ENCODE results near the gene GDNF. TPM values are rescaled to one million over a fixed set of nuclear protein-coding genes. Genes with fewer than 3 reads are reported as not detected.
A peak's percentile ranks its signal among the peaks of the same experiment; 100 is the strongest.

Gene GDNF, protein sequence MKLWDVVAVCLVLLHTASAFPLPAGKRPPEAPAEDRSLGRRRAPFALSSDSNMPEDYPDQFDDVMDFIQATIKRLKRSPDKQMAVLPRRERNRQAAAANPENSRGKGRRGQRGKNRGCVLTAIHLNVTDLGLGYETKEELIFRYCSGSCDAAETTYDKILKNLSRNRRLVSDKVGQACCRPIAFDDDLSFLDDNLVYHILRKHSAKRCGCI
- under 1 TPM; 0.26 to 0.74 (median 0.54) TPM for total RNA-seq
- polyA plus RNA-seq: 0.14 TPM
- long read RNA-seq, donor 1: 0 reads
- long read RNA-seq, donor 2: 0 reads
- long read RNA-seq, donor 3: 0 reads
- long read RNA-seq, donor 4, partial matches to known transcripts: 0 of 1 reads
- long read RNA-seq, donor 4, other reads (novel, unspliced or antisense): 0 of 1 reads

DNA sequence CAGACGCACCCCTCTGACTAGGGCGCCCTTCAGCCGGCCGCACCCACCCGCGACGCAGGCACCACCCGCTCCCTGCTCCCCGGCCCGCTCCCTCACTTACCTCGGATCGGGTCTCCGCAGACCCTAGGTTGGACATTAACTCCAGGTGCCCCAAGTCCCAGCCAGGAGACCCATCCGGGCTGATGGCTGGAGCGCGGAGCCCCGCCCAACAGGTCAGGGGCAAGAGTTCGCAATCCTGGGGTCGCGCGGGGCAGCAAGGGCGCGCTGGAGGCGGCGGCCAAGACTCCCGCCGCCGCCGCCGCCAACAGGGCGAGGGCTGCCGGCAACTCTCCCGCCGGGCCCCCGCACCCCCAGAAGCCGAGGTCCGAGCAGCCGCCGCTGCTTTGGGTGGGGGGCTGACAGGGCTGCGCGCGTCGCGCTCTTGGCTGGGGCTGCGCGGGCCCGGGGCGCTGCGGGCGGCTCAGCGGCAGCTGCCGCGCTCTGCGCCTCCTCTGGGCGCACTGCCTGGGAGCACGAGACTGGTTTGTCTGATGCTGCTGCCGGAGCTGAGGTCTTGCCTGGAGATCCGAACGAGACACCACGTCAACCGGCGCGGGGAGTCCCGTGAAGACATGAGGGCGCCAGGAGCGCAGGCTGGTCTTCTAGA is at the start of gene GDNF:
GDNF (minus strand) TSS at position 635 of the 646 bp plus-strand sequence. CDS start 5,245 bp downstream, outside the sequence.
- H3K27me3 ChIP-seq (ENCODE audit: control insufficient read depth, insufficient read depth): no peaks in the 10 kb centered on the region
- DNase-seq (peak; percentile 59 to 82 (median 81)), ATAC-seq (peak; percentile 61 to 62)
- H3K4me1 ChIP-seq (ENCODE audit: control insufficient read depth, insufficient read depth, low read length): peaks cover 2% of the 10 kb centered on the region
- peak within 1 kb of the TSS; percentile 56 for H3K4me3 ChIP-seq (ENCODE audit: low read length)
- 2% methylated on average over 66 of the region's 66 CpGs for WGBS
- no peaks in the 10 kb centered on the region for H3K9me3 ChIP-seq (ENCODE audit: control insufficient read depth, low read length)
- no peak within 1 kb of the TSS for H3K27ac ChIP-seq (ENCODE audit: low read length)
- intact Hi-C loops (cut with DNase I): loop anchor here in 3 of 4 donors (2.0 to 5.0 kb wide), 3 partner anchors 353 to 427 kb away; no protein-coding TSS in a partner anchor

DNA sequence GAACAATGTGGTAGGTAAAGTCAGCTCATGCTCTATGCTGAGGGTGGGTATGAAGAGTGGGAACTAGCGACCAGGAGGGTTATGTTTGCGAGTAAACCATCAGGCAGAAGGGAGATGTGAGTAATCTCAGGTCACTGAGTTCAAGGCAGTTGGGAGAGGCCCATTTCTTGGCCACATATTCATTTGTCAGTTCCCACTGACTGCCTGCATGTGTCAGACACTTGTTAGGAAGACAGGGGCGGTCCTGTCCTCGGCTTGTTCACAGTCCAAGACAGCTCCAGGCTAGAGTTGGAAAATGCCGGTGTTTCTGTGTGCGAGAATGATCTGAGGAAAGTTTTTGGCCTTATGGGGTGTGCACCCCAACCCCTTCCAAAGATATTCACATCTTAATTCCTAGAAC is 48.6 kb upstream of the GDNF start:
- Histone ChIP-seq H3K9me3 (ENCODE audit: control insufficient read depth, low read length) (no peaks in the 10 kb centered on the region), H3K27ac (ENCODE audit: low read length) (no peak overlapping the region), H3K4me1 (ENCODE audit: control insufficient read depth, insufficient read depth, low read length) (no peaks in the 10 kb centered on the region), H3K27me3 (ENCODE audit: control insufficient read depth, insufficient read depth) (no peaks in the 10 kb centered on the region), H3K4me3 (ENCODE audit: low read length) (no peak overlapping the region)
- intact Hi-C loops (cut with DNase I): no loop called here
- no peak for DNase-seq
- ATAC-seq: no peak
- WGBS: 78% methylated on average over 6 of the region's 6 CpGs

DNA sequence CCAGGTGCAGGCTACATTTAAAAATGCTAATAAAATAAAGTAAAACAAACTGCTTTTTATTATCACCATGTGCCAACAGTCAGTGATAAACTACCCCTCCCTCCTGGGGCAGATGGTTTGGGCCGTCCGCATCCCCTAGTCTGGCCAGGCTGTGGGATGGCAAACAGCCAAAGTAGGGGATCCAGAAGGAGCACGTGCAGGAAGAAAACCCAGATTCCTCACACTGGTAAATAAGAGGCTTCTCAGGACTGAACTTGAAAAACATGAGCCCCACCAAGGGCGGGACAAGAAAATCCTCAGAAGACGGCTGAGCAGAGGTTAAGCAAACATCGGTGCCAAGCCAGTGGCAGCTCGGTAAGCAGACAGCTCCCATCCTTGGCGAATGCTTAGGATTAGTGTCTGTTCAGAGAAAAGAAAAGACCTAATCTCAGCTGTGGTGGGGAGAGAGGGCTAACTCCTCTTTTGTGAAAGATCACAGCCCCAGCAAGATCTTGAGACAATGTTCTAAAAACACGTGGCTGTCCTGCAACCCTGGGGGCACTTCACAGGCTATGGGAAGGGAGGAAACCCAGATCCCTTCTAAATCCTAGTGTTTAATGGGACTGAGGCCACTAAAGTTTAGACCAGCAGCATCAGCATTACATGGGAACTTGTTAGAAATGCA is 46.5 kb upstream of the GDNF start:
- ATAC-seq: no peak
- DNase-seq: peak in 1 of 3 donors; percentile 46
- intact Hi-C loops (cut with DNase I): no loop called here
- no peak overlapping the region for H3K27ac ChIP-seq (ENCODE audit: low read length)
- H3K4me3 ChIP-seq (ENCODE audit: low read length): no peak overlapping the region
- no peaks in the 10 kb centered on the region for H3K9me3 ChIP-seq (ENCODE audit: control insufficient read depth, low read length)
- 41% methylated on average over 9 of the region's 9 CpGs for whole genome bisulfite sequencing
- no peaks in the 10 kb centered on the region for H3K4me1 ChIP-seq (ENCODE audit: control insufficient read depth, insufficient read depth, low read length)
- no peaks in the 10 kb centered on the region for H3K27me3 ChIP-seq (ENCODE audit: control insufficient read depth, insufficient read depth)

DNA sequence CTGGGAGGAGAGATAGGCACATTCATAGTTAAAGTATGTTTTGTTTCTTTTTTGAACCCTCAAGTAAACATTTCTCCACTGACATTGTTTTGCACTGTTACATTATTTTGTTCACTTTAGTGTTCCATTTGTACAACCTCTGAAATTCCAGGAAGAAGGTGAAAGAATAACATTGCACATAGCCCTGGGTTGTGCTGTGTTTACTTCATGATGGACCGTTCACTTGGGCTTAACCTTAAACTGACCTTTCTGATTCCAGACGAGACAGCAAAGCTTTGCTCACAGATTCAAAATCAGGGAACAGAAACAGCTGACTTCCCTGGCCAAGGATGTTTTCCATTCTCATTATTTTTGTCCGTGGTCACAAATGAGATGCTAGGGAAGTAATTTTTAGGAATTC is 42.8 kb upstream of the GDNF start:
- ATAC-seq (no peak), DNase-seq (no peak)
- Histone ChIP-seq H3K27me3 (ENCODE audit: control insufficient read depth, insufficient read depth) (no peaks in the 10 kb centered on the region), H3K27ac (ENCODE audit: low read length) (no peak overlapping the region), H3K4me3 (ENCODE audit: low read length) (no peak overlapping the region), H3K4me1 (ENCODE audit: control insufficient read depth, insufficient read depth, low read length) (no peaks in the 10 kb centered on the region), H3K9me3 (ENCODE audit: control insufficient read depth, low read length) (no peaks in the 10 kb centered on the region)
- 26% methylated on average over 3 of the region's 3 CpGs for WGBS
- intact Hi-C loops (cut with DNase I): no loop called here

DNA sequence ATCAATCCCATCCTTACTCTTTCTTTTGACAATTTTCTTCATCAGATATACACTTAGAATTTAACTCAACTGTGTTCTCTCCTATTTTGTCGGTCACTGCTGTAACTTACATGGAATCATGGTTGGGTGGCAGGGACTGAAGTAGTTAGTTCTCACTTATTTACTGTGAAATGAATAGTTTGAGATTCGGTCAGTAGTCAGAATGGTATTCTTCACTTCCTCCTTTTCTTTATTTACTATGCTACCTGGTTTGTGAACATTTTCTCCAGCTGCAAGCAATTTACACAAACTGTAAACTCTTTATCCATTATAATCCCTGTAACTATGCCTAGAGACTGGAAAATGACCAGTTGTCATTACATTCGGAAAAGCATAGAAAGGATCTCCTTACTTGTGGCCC is 41.5 kb upstream of the GDNF start:
- intact Hi-C loops (cut with DNase I): no loop called here
- DNase-seq: no peak
- no peak overlapping the region for H3K27ac ChIP-seq (ENCODE audit: low read length)
- no peaks in the 10 kb centered on the region for H3K4me1 ChIP-seq (ENCODE audit: control insufficient read depth, insufficient read depth, low read length)
- H3K4me3 ChIP-seq (ENCODE audit: low read length): no peak overlapping the region
- H3K27me3 ChIP-seq (ENCODE audit: control insufficient read depth, insufficient read depth): no peaks in the 10 kb centered on the region
- no peaks in the 10 kb centered on the region for H3K9me3 ChIP-seq (ENCODE audit: control insufficient read depth, low read length)
- ATAC-seq: no peak
- WGBS: 93% methylated on average over 3 of the region's 3 CpGs

DNA sequence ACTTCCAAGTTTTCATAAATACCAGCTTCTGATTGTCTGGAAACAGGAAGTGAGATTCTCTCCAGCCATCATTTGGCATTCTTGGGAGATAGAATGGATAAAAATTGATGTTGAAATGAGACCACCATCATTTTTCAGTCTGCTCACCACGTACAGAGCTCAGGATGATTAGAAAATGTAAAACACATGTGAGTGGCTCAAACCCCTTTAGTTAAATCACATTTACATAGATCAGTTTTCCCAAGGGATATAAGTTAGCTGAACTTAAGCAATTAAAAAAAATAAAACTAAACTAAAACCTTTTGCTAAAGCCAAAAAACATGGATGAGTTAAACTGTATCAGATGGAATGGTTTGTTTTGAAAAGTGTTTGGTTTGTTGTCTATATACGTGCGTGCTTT is 37.1 kb upstream of the GDNF start:
- intact Hi-C loops (cut with DNase I): no loop called here
- ATAC-seq (no peak), DNase-seq (no peak)
- 70% methylated on average over 3 of the region's 3 CpGs for WGBS
- Histone ChIP-seq H3K27ac (ENCODE audit: low read length) (no peak overlapping the region), H3K9me3 (ENCODE audit: control insufficient read depth, low read length) (no peaks in the 10 kb centered on the region), H3K4me3 (ENCODE audit: low read length) (no peak overlapping the region), H3K27me3 (ENCODE audit: control insufficient read depth, insufficient read depth) (no peaks in the 10 kb centered on the region), H3K4me1 (ENCODE audit: control insufficient read depth, insufficient read depth, low read length) (no peaks in the 10 kb centered on the region)

DNA sequence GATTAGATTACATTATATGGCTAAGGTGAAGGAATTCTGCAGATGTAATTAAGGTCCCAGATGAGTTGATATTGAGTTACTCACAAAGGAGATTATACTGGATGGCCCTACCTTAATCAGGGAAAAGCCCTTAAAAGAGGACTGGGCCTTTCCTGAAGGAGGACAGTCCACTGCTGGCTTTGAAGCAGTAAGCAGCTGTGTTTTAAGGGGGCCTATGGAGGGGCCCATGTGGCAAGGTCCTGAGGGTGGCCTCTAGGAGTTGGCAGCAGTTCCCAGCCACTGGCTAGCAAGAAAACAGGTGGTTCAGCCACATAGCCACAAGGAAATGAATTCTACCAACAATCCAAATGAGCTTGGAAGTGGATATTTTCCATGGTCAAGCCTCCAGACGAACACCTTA is 36.4 kb upstream of the GDNF start:
- ATAC-seq (no peak), DNase-seq (no peak)
- no peak overlapping the region for H3K27ac ChIP-seq (ENCODE audit: low read length)
- no peak overlapping the region for H3K4me3 ChIP-seq (ENCODE audit: low read length)
- no peaks in the 10 kb centered on the region for H3K9me3 ChIP-seq (ENCODE audit: control insufficient read depth, low read length)
- H3K4me1 ChIP-seq (ENCODE audit: control insufficient read depth, insufficient read depth, low read length): no peaks in the 10 kb centered on the region
- no peaks in the 10 kb centered on the region for H3K27me3 ChIP-seq (ENCODE audit: control insufficient read depth, insufficient read depth)
- WGBS: 87% methylated on average over 1 of the region's 1 CpG
- intact Hi-C loops (cut with DNase I): no loop called here

DNA sequence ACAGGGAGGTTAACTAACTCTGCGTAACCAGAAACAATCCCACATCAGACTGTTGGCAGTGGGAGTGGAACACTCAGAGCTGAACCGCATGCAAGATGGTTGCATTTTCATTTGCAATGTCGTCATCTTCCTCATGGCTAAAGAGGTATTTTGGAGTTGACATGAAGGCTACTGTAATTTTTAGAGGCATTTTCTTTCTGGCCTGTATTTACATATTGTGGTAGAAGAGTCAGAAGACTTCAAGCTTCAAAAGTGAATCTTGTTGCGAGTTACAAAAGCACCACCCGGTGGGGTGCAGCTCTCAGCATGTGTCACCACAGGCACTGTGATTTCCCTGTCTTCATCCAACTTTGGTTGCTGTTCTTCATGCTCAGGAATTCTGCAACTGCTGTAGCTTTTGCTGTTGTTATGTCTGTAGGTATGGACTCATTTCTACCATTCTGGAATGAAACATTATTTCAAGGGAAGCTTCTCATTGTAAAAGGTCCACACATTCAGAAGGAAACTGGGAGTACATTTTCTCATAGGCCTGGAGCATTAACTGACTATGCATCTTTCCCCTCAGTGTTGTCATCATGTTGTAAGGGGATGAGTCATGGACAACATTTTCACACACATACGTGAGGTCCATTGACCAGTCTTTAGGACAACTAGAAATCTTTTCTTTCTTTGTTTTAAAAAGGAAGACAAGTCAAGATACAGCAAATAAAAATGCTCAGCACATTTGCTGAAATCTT is 35.4 kb upstream of the GDNF start:
- no peaks in the 10 kb centered on the region for H3K4me1 ChIP-seq (ENCODE audit: control insufficient read depth, insufficient read depth, low read length)
- no peak overlapping the region for H3K4me3 ChIP-seq (ENCODE audit: low read length)
- intact Hi-C loops (cut with DNase I): no loop called here
- DNase-seq (no peak), ATAC-seq (no peak)
- WGBS: 74% methylated on average over 6 of the region's 6 CpGs
- no peaks in the 10 kb centered on the region for H3K27me3 ChIP-seq (ENCODE audit: control insufficient read depth, insufficient read depth)
- H3K9me3 ChIP-seq (ENCODE audit: control insufficient read depth, low read length): no peaks in the 10 kb centered on the region
- H3K27ac ChIP-seq (ENCODE audit: low read length): no peak overlapping the region

DNA sequence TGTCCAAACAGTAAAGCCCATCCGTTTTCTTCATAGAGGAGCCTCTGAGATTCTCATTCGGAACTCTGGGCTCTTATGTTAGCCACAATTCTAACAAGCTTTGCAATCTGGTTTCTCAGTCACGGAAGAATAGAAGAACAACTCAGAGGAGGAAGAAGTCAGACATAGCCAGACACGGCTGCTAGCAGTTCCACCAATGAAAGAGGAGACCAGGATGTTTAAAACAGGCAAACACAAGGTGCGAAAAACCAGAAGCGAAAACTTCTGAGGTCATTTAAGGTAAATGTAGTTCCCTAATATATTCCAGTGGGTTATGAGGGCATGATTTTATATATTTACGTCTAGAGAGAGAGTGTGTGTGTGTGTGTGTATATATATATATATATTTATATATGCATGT is 34.1 kb upstream of the GDNF start:
- WGBS: 88% methylated on average over 7 of the region's 7 CpGs
- intact Hi-C loops (cut with DNase I): no loop called here

DNA sequence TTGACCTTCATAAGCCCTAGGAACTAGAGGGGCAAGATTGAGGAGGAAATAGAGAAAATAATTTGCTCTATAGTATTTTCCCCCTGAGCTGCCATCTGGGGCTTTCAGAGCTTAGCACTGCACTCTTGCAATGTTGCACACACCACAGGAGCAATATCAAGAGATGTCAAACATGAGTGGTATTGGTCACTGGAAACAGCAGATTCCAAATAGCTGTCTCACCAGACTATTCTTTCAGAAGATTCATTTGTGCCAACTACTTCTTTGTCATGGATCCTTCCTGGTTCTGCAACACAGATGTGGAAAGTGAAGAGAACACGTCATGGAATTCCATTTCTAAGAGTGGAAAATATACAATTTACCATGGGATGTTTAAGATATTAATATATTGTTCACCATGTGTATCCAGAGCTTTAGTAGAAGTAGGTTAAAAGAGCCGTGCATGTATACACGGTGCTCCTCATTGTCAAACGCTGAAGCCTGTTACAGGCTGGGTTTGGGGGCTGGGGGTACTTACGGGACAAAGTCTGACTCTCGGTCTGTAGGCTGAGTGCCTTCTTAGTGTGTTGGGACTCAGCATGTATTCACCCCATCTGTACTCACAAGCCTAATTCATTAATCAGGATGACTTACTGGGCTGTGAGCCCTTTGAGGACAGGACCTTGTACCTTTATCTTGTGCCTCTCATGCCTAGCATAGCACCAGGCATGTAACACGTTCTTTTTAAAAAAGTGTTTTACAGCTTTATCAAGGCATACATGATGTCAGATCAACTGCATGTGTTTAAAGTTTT is 31.4 kb upstream of the GDNF start:
- Histone ChIP-seq H3K4me3 (ENCODE audit: low read length) (no peak overlapping the region), H3K4me1 (ENCODE audit: control insufficient read depth, insufficient read depth, low read length) (no peaks in the 10 kb centered on the region), H3K27me3 (ENCODE audit: control insufficient read depth, insufficient read depth) (no peaks in the 10 kb centered on the region), H3K9me3 (ENCODE audit: control insufficient read depth, low read length) (no peaks in the 10 kb centered on the region), H3K27ac (ENCODE audit: low read length) (no peak overlapping the region)
- ATAC-seq (no peak), DNase-seq (no peak)
- 79% methylated on average over 7 of the region's 7 CpGs for WGBS
- intact Hi-C loops (cut with DNase I): no loop called here

More for the DNA sequence above, 34.1 kb upstream of the GDNF start:
- H3K27ac ChIP-seq (ENCODE audit: low read length): no peak overlapping the region
- H3K27me3 ChIP-seq (ENCODE audit: control insufficient read depth, insufficient read depth): no peaks in the 10 kb centered on the region
- H3K4me3 ChIP-seq (ENCODE audit: low read length): no peak overlapping the region
- DNase-seq (no peak), ATAC-seq (no peak)
- H3K9me3 ChIP-seq (ENCODE audit: control insufficient read depth, low read length): no peaks in the 10 kb centered on the region
- no peaks in the 10 kb centered on the region for H3K4me1 ChIP-seq (ENCODE audit: control insufficient read depth, insufficient read depth, low read length)

All from right cardiac atrium (tissue), 5 donors.